GM18873 (cell line): ENCODE results near the gene NRG2.

Source experiments
- ATAC-seq: cut with Tn5 transposase; IDR thresholded peaks from one replicate; pipeline ENCODE4 v1.9.1; 2021; ENCODE audit warnings: mild to moderate bottlenecking, moderate library complexity, moderate number of reproducible peaks; ENCODE audit not compliant: unreplicated experiment, low FRiP score

NRG2 gene

GRCh38 chr5:139806726-139807646 lies 236.1 kb downstream of the NRG2 start:
- ATAC-seq, result no peak

GRCh38 chr5:139806111-139806510 lies 237.0 kb downstream of the NRG2 start:
- no peak for ATAC-seq

- ATAC-seq, result no peak
Measured at GRCh38 chr5:139805545-139805944, 237.6 kb downstream of the NRG2 start.

GRCh38 chr5:139804800-139805397 lies 238.2 kb downstream of the NRG2 start:
- ATAC-seq, result no peak

- no peak for ATAC-seq
Measured at GRCh38 chr5:139803978-139804377, 239.1 kb downstream of the NRG2 start.

- no peak for ATAC-seq
Measured at GRCh38 chr5:139799359-139799758, 243.7 kb downstream of the NRG2 start.

GRCh38 chr5:139798883-139799282 lies 244.2 kb downstream of the NRG2 start:
- no peak for ATAC-seq

GRCh38 chr5:139797856-139798510 lies 245.1 kb downstream of the NRG2 start:
- no peak for ATAC-seq

GRCh38 chr5:139797335-139797734 lies 245.8 kb downstream of the NRG2 start:
- no peak for ATAC-seq
